22Rv1 (cell line): Measurements from ENCODE around the gene COL7A1.

ENCODE experiments used
- H3K27ac ChIP-seq: fragments of 450-650 bp; 2 replicates; pipeline ENCODE4 v1.5.1; 2017
- CTCF ChIP-seq: fragments of 450-650 bp; IDR thresholded peaks from 2 replicates; pipeline ENCODE4 v1.5.1; 2017; ENCODE audit warnings: mild to moderate bottlenecking
- ZFX ChIP-seq: fragments of 450-650 bp; IDR thresholded peaks from 2 replicates; pipeline ENCODE4 v1.6.1; 2017; ENCODE audit warnings: antibody characterized with exemption, borderline replicate concordance

Gene COL7A1

GRCh38 chr3:48519277-48519643 lies 75.9 kb downstream of the COL7A1 start:
- TF ChIP-seq CTCF (no peak), ZFX (no peak)
- no peak overlapping the region for H3K27ac ChIP-seq

- TF ChIP-seq CTCF: no peak
- no peak for TF ChIP-seq ZFX
- no peak overlapping the region for H3K27ac ChIP-seq
These were observed 76.4 kb downstream of the COL7A1 start for GRCh38 chr3:48518638-48519276.

GRCh38 chr3:48518069-48518468 lies 77.1 kb downstream of the COL7A1 start:
- no peak overlapping the region for H3K27ac ChIP-seq
- TF ChIP-seq ZFX: no peak
- TF ChIP-seq CTCF: no peak

- no peak for TF ChIP-seq ZFX
- TF ChIP-seq CTCF: no peak
- H3K27ac ChIP-seq: no peak overlapping the region
These were observed 78.6 kb downstream of the COL7A1 start for GRCh38 chr3:48516571-48516970.

GRCh38 chr3:48514431-48515227 lies 80.5 kb downstream of the COL7A1 start:
- TF ChIP-seq CTCF: no peak
- TF ChIP-seq ZFX: no peak
- no peak overlapping the region for H3K27ac ChIP-seq
